GM13977 (cell line): ENCODE measurements around the gene ATG3.
A peak's percentile ranks its signal among the peaks of the same experiment; 100 is the strongest.

Experiments
- DNase-seq: peaks from one replicate; pipeline ENCODE4 v3.0.0; 2012; ENCODE audit warnings: low spot score
- CTCF ChIP-seq: IDR thresholded peaks from 2 replicates; pipeline ENCODE4 v1.5.1; 2012; ENCODE audit warnings: mild to moderate bottlenecking, control low read depth; ENCODE audit not compliant: insufficient read depth; ENCODE audit errors: extremely low read depth, missing control alignments
- in situ Hi-C: fragments of 300-500 bp; cut with MboI; formaldehyde crosslinking; loops from one replicate; pipeline ENCODE4 v1.12.0; 2022; ENCODE audit warnings: low sequenced_read_pairs, low pct_unique_long_range_greater_than_20kb, mixed read lengths, inconsistent platforms; ENCODE audit not compliant: unreplicated experiment

The ATG3 gene

GRCh38 chr3:112492124-112492523, 69.6 kb downstream of the ATG3 start:
- no peak for TF ChIP-seq CTCF
- in situ Hi-C loops = no loop called here
- no peak for DNase-seq

- in situ Hi-C loops = no loop called here
- no peak for TF ChIP-seq CTCF
- no peak for DNase-seq
Measured at GRCh38 chr3:112491373-112491772, 70.4 kb downstream of the ATG3 start.

GRCh38 chr3:112489674-112490479, 71.9 kb downstream of the ATG3 start:
- in situ Hi-C loops = no loop called here
- TF ChIP-seq CTCF = no peak
- peak; percentile 26 for DNase-seq

GRCh38 chr3:112486811-112487505, 74.8 kb downstream of the ATG3 start:
- no peak for TF ChIP-seq CTCF
- DNase-seq = no peak
- in situ Hi-C loops = no loop called here

- TF ChIP-seq CTCF = no peak
- no peak for DNase-seq
- in situ Hi-C loops = no loop called here
Measured at GRCh38 chr3:112484352-112484751, 77.4 kb downstream of the ATG3 start.

GRCh38 chr3:112482675-112483074, 79.1 kb downstream of the ATG3 start:
- TF ChIP-seq CTCF = no peak
- DNase-seq = no peak
- in situ Hi-C loops = no loop called here
